ENCODE data around the gene CEP72. TPM values are rescaled to one million over a fixed set of nuclear protein-coding genes. Genes with fewer than 3 reads are reported as not detected.
A peak's percentile ranks its signal among the peaks of the same experiment; 100 is the strongest.

The CEP72 gene, protein sequence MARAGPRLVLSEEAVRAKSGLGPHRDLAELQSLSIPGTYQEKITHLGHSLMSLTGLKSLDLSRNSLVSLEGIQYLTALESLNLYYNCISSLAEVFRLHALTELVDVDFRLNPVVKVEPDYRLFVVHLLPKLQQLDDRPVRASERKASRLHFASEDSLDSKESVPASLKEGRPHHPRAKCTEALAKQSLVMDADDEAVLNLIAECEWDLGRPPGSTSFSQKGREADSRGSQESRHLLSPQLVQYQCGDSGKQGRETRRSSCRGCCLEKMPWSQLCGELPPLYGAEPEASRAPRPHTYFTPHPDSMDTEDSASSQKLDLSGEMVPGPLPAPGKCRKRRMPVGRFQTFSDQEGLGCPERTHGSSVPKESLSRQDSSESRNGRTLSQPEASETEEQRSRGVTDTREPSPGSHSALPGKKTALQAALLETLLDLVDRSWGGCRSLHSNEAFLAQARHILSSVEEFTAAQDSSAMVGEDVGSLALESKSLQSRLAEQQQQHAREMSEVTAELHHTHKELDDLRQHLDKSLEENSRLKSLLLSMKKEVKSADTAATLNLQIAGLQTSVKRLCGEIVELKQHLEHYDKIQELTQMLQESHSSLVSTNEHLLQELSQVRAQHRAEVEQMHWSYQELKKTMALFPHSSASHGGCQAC
- 1 to 10 TPM in 2 of 4 donors, under 1 TPM in 2; 0.36 to 5.0 (median 1.4) TPM for total RNA-seq
- polyA plus RNA-seq = 1 to 10 TPM in 2 of 3 donors, under 1 TPM in 1; 0.60 to 7.1 (median 1.6) TPM

DNA sequence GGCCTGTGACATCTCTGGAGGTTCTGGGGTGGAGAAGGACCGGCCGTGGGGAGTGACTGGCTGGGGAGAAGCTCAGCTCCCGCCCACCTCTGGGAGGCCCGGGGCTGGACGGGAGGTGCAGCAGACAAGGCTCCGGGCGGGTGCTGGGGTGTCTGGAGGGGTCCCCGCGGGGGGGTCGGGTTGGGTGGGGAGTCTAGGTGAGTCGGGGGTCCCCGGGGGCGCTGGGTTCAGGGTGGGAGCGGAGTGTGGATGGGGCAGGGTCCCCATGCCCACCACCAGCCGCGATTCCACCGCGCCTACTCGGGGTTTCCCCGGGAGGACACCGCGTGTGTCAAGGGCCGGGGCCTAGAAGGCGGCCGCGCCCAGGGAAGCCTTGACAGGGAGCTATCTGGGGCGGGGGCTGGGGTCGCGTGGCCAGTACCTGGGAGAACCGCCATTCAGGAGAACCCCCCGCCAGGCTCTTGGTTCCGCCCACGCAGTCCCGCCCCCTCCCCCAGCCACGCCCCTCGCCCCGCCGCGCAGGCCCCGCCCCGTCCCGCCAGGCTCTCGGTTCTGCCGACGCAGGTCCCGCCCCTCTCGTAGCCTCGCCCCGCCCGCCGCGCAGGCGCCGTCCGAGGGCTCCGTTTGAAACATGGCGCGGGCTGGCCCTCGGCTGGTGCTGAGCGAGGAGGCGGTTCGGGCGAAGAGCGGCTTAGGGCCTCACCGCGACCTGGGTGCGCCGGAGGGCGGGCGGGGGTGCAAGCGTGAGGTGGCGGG, at the start of gene CEP72:
Gene CEP72, plus strand, starts transcription at position 610 of the 756 bp plus-strand sequence. Its CDS starts 22 bp downstream, at position 632.
- peak; percentile 94 for DNase-seq
- Histone ChIP-seq H3K36me3 (no peaks in the 10 kb centered on the region), H3K4me1 (peaks cover 0 to 18% (median 10%) of the 10 kb centered on the region in 4 donors), H3K9me3 (no peaks in the 10 kb centered on the region), H3K27ac (peak within 1 kb of the TSS; percentile 20 to 60 (median 40)), H3K4me3 (peak within 1 kb of the TSS; percentile 67 to 95 (median 86)), H3K27me3 (peaks cover 0 to 7% (median 0%) of the 10 kb centered on the region in 3 donors)
- intact Hi-C loops (cut with DNase I) = loop anchor here (10.0 kb wide), 2 partner anchors 137 to 167 kb away; partner anchors contain the start of gene EXOC3
- no peak for TF ChIP-seq EP300 (IDR thresholded peaks at IDR 0.05)
- peak in 2 of 4 donors; percentile 33 to 34 for TF ChIP-seq POLR2AphosphoS5 (IDR thresholded peaks at IDR 0.05)
- 1% methylated on average over 72 of the region's 72 CpGs for WGBS, 2 donors

DNA sequence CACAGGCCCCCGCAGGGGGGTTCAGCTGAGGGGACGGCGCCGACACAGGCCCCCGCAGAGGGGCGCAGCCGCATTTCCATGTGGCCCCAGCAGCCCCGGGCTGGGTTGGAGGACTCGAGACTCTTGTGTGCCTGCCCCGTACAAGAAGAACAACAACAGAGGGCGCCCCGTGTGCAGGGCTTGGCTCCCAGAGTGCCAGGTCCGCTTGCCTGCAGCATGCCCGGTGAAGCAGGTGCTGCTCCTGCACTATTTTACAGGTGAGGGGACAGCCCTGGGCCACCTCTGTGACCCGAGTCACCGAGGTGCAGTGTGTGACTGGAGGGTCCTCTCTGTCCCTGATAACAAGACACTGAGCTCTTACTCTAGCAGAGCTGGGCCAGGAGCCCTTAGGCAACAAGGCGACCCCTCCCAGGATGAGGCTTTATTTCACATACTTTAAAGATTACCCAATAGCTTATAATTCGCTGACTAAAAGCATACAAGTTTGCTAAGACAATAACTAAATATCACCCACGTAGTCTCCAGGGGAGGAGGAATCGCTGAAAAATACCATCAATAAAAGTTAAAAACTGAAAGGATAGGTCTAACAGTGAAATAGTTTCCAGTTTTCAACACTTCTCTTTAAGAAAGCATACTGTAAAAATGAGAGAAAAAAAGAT, 46.2 kb upstream of the CEP72 start:
- DNase-seq = peak; percentile 57
- peaks cover 0 to 2% (median 0%) of the 10 kb centered on the region in 4 donors for H3K9me3 ChIP-seq
- 19 to 43% methylated on average over 20 of the region's 20 CpGs for WGBS, 2 donors
- no peak overlapping the region for H3K4me3 ChIP-seq
- TF ChIP-seq EP300 (IDR thresholded peaks at IDR 0.05) = no peak
- no peak for TF ChIP-seq POLR2A (IDR thresholded peaks at IDR 0.05)
- no peak for TF ChIP-seq POLR2AphosphoS5 (IDR thresholded peaks at IDR 0.05)
- TF ChIP-seq CTCF (IDR thresholded peaks at IDR 0.05) = no peak
- no peaks in the 10 kb centered on the region for H3K36me3 ChIP-seq
- H3K27ac ChIP-seq = no peak overlapping the region
- intact Hi-C loops (cut with DNase I) = no loop called here
- H3K27me3 ChIP-seq = peaks cover 10 to 55% (median 21%) of the 10 kb centered on the region in 3 donors
- H3K4me1 ChIP-seq = no peaks in the 10 kb centered on the region

GRCh38 chr5:566636-567309, 45.4 kb upstream of the CEP72 start:
- no peaks in the 10 kb centered on the region for H3K36me3 ChIP-seq
- peak; percentile 40 for DNase-seq
- intact Hi-C loops (cut with DNase I) = no loop called here
- H3K4me1 ChIP-seq = no peaks in the 10 kb centered on the region
- no peak overlapping the region for H3K27ac ChIP-seq
- TF ChIP-seq CTCF (IDR thresholded peaks at IDR 0.05) (no peak), POLR2A (IDR thresholded peaks at IDR 0.05) (no peak), POLR2AphosphoS5 (IDR thresholded peaks at IDR 0.05) (no peak), EP300 (IDR thresholded peaks at IDR 0.05) (no peak)
- H3K9me3 ChIP-seq = no peaks in the 10 kb centered on the region
- peaks cover 5 to 47% (median 14%) of the 10 kb centered on the region in 3 donors for H3K27me3 ChIP-seq
- 86 to 87% methylated on average over 16 of the region's 16 CpGs for WGBS, 2 donors
- H3K4me3 ChIP-seq = no peak overlapping the region

DNA sequence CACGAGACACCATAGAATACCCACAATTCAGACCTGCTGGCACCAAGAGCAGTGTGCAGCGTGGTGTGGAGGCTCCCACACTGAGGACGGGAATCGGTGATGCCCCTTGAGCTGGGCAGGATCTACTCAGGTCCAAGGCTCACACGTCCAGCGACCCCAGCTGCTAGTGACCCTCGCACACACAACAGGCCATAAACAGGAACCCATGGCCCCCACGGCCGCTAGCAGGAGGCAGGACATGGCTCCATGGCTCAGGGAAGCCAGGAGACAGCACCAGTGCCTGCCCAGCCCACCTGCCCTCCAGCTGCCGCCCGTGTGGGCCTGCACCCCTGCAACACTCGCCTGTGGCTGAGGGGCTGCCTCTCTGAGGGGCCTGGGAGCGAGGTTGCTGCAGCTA, 44.5 kb upstream of the CEP72 start:
- no peak overlapping the region for H3K4me3 ChIP-seq
- TF ChIP-seq EP300 (IDR thresholded peaks at IDR 0.05) = no peak
- TF ChIP-seq CTCF (IDR thresholded peaks at IDR 0.05) = no peak
- no peak for TF ChIP-seq POLR2A (IDR thresholded peaks at IDR 0.05)
- no peak for TF ChIP-seq POLR2AphosphoS5 (IDR thresholded peaks at IDR 0.05)
- no peak overlapping the region for H3K27ac ChIP-seq
- no peaks in the 10 kb centered on the region for H3K9me3 ChIP-seq
- DNase-seq = peak; percentile 51
- no peaks in the 10 kb centered on the region for H3K36me3 ChIP-seq
- no peaks in the 10 kb centered on the region for H3K4me1 ChIP-seq
- peaks cover 5 to 47% (median 14%) of the 10 kb centered on the region in 3 donors for H3K27me3 ChIP-seq
- intact Hi-C loops (cut with DNase I) = no loop called here
- WGBS, 2 donors = 80 to 83% methylated on average over 13 of the region's 13 CpGs
